Naive thymus-derived CD4-positive, alpha-beta T cell (primary cell): Measurements from ENCODE around the gene HOXA6. TPM values are rescaled to one million over a fixed set of nuclear protein-coding genes. Genes with fewer than 3 reads are reported as not detected.
A peak's percentile ranks its signal among the peaks of the same experiment; 100 is the strongest.

Source experiments
- ATAC-seq: fragments of 150-1000 bp; cut with Tn5 transposase; 2 replicates; pipeline ENCODE4 v1.10.0; 2021; ENCODE audit warnings: mild to moderate bottlenecking, moderate library complexity
- CTCF ChIA-PET: fragments of 350-600 bp; sonication (Branson Sonifier 250); formaldehyde crosslinking; loops from one replicate; lab custom pipeline; 2021; ENCODE audit warnings: antibody characterized with exemption; lab: Charles Lee
- POLR2A ChIA-PET: fragments of 350-600 bp; sonication (Branson Sonifier 250); formaldehyde crosslinking; loops from one replicate; lab custom pipeline; 2021; ENCODE audit warnings: antibody characterized with exemption, inconsistent platforms; lab: Charles Lee
- DNase-seq, 9 donors: peaks; one replicate each; pipeline versions ENCODE4 v3.0.0 to v3.0.0-alpha.2; 2020 to 2022; ENCODE audit warnings: mixed read lengths in 1 of 9
- H3K27ac ChIP-seq: one replicate; pipeline ENCODE4 v1.7.0; 2013; ENCODE audit warnings: mild to moderate bottlenecking, low read depth, low read length, moderate library complexity
- H3K27me3 ChIP-seq, 2 donors: one replicate each; pipeline ENCODE4 v1.7.0; 2013; ENCODE audit warnings: low read length in 2 of 2, mild to moderate bottlenecking in 2 of 2, moderate library complexity in 2 of 2; ENCODE audit not compliant: control insufficient read depth in 2 of 2, insufficient read depth in 2 of 2
- H3K36me3 ChIP-seq, 3 experiments: 1 replicate in 2 of 3; 2 replicates in 1 of 3; pipeline ENCODE4 v1.7.0; 2013; ENCODE audit warnings: low read length in 3 of 3, mild to moderate bottlenecking in 3 of 3, moderate library complexity in 1 of 3; ENCODE audit not compliant: insufficient read depth in 3 of 3, control insufficient read depth in 2 of 3
- H3K4me1 ChIP-seq, 2 donors: one replicate each; pipeline ENCODE4 v1.7.0; 2013; ENCODE audit warnings: low read length in 2 of 2, mild to moderate bottlenecking in 2 of 2, moderate library complexity in 1 of 2; ENCODE audit not compliant: control insufficient read depth in 2 of 2, insufficient read depth in 2 of 2
- H3K4me3 ChIP-seq: 2 replicates; pipeline ENCODE4 v1.7.0; 2013; ENCODE audit warnings: mild to moderate bottlenecking, low read length
- H3K9me3 ChIP-seq, 3 experiments: 1 replicate in 2 of 3; 2 replicates in 1 of 3; pipeline ENCODE4 v1.7.0; 2013; ENCODE audit warnings: low read length in 3 of 3; ENCODE audit not compliant: control insufficient read depth in 2 of 3
- H3K27ac Mint-ChIP-seq, 9 donors: one replicate each; pipeline ENCODE4 v1.8.0; 2020 to 2022; ENCODE audit warnings: mixed read lengths in 9 of 9, mild to moderate bottlenecking in 8 of 9, moderate library complexity in 5 of 9, inconsistent platforms in 2 of 9
- H3K27me3 Mint-ChIP-seq, 5 donors: one replicate each; pipeline ENCODE4 v1.8.0; 2021 to 2022; ENCODE audit warnings: mixed read lengths in 5 of 5, mild to moderate bottlenecking in 1 of 5
- H3K36me3 Mint-ChIP-seq, 5 donors: one replicate each; pipeline ENCODE4 v1.8.0; 2020 to 2022; ENCODE audit warnings: mixed read lengths in 5 of 5, mild to moderate bottlenecking in 3 of 5, inconsistent platforms in 1 of 5
- H3K4me1 Mint-ChIP-seq, 7 donors: one replicate each; pipeline ENCODE4 v1.8.0; 2020 to 2022; ENCODE audit warnings: mixed read lengths in 7 of 7, mild to moderate bottlenecking in 3 of 7, inconsistent platforms in 1 of 7
- H3K4me3 Mint-ChIP-seq, 10 donors: one replicate each; pipeline ENCODE4 v1.8.0; 2020 to 2022; ENCODE audit warnings: mild to moderate bottlenecking in 10 of 10, mixed read lengths in 10 of 10, moderate library complexity in 6 of 10, inconsistent platforms in 2 of 10
- H3K9me3 Mint-ChIP-seq, 11 donors: one replicate each; pipeline ENCODE4 v1.8.0; 2020 to 2022; ENCODE audit warnings: mixed read lengths in 11 of 11, mild to moderate bottlenecking in 4 of 11, inconsistent platforms in 1 of 11, moderate library complexity in 1 of 11
- intact Hi-C, 2 donors: fragments of 100-400 bp; cut with micrococcal nuclease; formaldehyde crosslinking; loops; one replicate each; pipeline ENCODE4 v1.15.1; 2023
- polyA plus RNA-seq, 2 donors: library from polyadenylated mRNA; unstranded; fragments of 300-500 nt; fragmentation: Illumina TruSeq; gene quantifications; one replicate each; pipeline ENCODE4 v1.2.3, GENCODE V29; 2021
- total RNA-seq, 6 experiments: library from RNA in 5 of 6; stranded (reverse) in 5 of 6; gene quantifications; 1 replicate in 5 of 6; 2 replicates in 1 of 6; pipeline ENCODE4 v1.2.3 and lab custom pipeline; 2021 to 2026

HOXA6 gene
- total and polyA plus RNA-seq, 7 experiments from 2014 or later, result 0.32 to 0.49 TPM; not detected in 5

DNA sequence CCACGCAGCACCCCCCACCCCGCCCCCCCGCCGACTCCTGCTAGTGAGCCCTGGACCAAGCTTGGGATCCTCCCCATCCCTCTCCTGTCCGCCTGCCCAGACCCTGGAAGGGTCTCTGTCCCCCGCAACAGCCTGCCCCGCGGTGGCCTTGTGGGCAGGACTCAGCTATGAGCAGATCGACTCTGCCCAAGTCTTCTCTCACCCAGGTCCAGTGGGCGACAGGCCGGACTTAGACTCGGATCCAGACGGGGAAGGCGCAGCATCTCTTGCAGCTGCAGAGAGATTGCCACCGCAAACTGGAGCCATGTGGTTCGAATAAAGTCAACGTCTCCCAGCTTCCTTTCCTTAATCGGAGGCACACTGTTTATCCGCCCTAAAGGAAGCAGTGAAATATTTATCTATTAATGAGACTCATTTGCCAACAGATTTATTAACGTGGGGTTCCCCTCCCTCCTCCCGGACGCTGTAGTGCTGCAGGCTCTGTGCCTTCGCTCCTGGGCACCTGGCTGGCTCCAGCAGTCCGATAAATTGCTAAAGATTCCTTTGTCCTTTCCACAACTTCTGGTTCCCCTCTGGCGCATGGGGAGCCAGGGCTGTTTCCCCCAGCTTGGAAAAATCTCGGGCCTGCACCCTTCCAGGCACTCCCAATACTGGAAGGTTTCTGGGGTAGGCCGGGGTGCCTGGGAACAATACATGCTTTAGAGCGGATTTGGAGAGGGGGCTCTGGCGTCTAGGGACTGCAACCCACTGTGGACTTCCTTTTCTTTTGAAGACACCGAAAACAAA, 9.5 kb upstream of the HOXA6 start:
- no peaks in the 10 kb centered on the region for H3K36me3 ChIP-seq
- peaks cover 57 to 72% of the 10 kb centered on the region in 2 donors for H3K27me3 ChIP-seq
- intact Hi-C loops, result loop anchor here in 1 of 2 donors (1.0 to 5.0 kb wide), 4 partner anchors 11 to 955 kb away; partner anchors contain the start of genes CBX3, HNRNPA2B1 and HOXA1
- peak overlapping the region in 8 of 9 donors; percentile 35 to 81 (median 62) for H3K27ac Mint-ChIP-seq
- H3K4me1 Mint-ChIP-seq, result peaks cover 23 to 66% (median 49%) of the 10 kb centered on the region in 7 donors
- H3K36me3 Mint-ChIP-seq, result peaks cover 0 to 3% (median 0%) of the 10 kb centered on the region in 5 donors
- peaks cover 64 to 91% (median 76%) of the 10 kb centered on the region in 5 donors for H3K27me3 Mint-ChIP-seq
- H3K27ac ChIP-seq, result no peak overlapping the region
- DNase-seq, result peak in 1 of 9 donors; percentile 18
- ATAC-seq, result no peak
- H3K4me1 ChIP-seq, result peaks cover 29 to 45% of the 10 kb centered on the region in 2 donors
- no peak overlapping the region for H3K4me3 ChIP-seq
- H3K4me3 Mint-ChIP-seq, result peak overlapping the region in 5 of 10 donors; percentile 9 to 63 (median 33)
- no peaks in the 10 kb centered on the region for H3K9me3 ChIP-seq
- ChIA-PET POLR2A (interaction anchor here (0.9 to 1.3 kb wide), 4 partner anchors 9 to 31 kb away, joined by 3 to 4 read pairs (median 3); partner anchors contain the start of gene HOXA6), CTCF (no interaction called here)
- H3K9me3 Mint-ChIP-seq, result peaks cover 0 to 7% (median 0%) of the 10 kb centered on the region in 11 donors

DNA sequence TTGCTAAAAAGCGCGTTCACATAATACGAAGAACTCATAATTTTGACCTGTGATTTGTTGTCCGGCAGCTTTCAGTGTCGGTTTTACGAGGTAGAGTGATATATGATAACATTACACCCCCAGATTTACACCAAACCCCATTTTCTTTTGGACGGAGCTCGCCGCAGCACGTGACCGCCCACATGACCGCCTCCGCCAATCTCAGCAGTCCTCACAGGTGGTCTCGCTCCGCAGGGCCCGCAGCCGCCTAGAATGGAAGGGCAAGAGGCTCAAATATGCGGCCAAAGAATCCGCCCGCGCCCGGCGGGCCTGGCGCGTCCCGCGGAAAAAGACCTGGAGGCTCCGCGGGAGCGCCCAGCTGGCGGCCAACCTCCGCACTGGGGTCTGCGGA, 8.9 kb upstream of the HOXA6 start, which contains the start of gene HOXA7:
Gene HOXA7 (minus strand): TSS at position 168 of the 391 bp plus-strand sequence. CDS start 130 bp downstream, at position 38.
- ATAC-seq (no peak), DNase-seq (no peak)
- peak within 1 kb of the TSS; percentile 33 to 92 (median 70) for H3K4me3 Mint-ChIP-seq
- H3K9me3 Mint-ChIP-seq, result peaks cover 0 to 7% (median 0%) of the 10 kb centered on the region in 11 donors
- intact Hi-C loops, result loop anchor here in 1 of 2 donors (2.0 to 5.0 kb wide), 3 partner anchors 16 to 954 kb away; partner anchors contain the start of genes CBX3, HNRNPA2B1 and HOXA1
- H3K36me3 ChIP-seq, result no peaks in the 10 kb centered on the region
- ChIA-PET POLR2A (interaction anchor here (0.9 to 1.3 kb wide), 2 partner anchors 16 to 32 kb away, joined by 3 read pairs; no protein-coding TSS in a partner anchor), CTCF (no interaction called here)
- no peaks in the 10 kb centered on the region for H3K9me3 ChIP-seq
- peaks cover 27 to 72% (median 55%) of the 10 kb centered on the region in 7 donors for H3K4me1 Mint-ChIP-seq
- H3K4me1 ChIP-seq, result peaks cover 34 to 51% of the 10 kb centered on the region in 2 donors
- H3K27me3 ChIP-seq, result peaks cover 63 to 78% of the 10 kb centered on the region in 2 donors
- peaks cover 67 to 91% (median 79%) of the 10 kb centered on the region in 5 donors for H3K27me3 Mint-ChIP-seq
- H3K27ac ChIP-seq, result no peak within 1 kb of the TSS
- H3K36me3 Mint-ChIP-seq, result peaks cover 0 to 3% (median 0%) of the 10 kb centered on the region in 5 donors
- H3K27ac Mint-ChIP-seq, result peak within 1 kb of the TSS in 8 of 9 donors; percentile 43 to 87 (median 82)
- no peak within 1 kb of the TSS for H3K4me3 ChIP-seq

GRCh38 chr7:27155816-27156507, 8.4 kb upstream of the HOXA6 start:
- H3K27me3 ChIP-seq, result peaks cover 66 to 83% of the 10 kb centered on the region in 2 donors
- H3K27ac ChIP-seq, result no peak overlapping the region
- ChIA-PET CTCF (interaction anchor here (1.5 kb wide), 1 partner anchor 24 kb away, joined by 3 read pairs; no protein-coding TSS in a partner anchor), POLR2A (interaction anchor here (0.9 to 1.3 kb wide), 2 partner anchors 17 to 32 kb away, joined by 3 read pairs; no protein-coding TSS in a partner anchor)
- peak in 2 of 9 donors; percentile 27 to 38 for DNase-seq
- H3K36me3 ChIP-seq, result no peaks in the 10 kb centered on the region
- H3K27me3 Mint-ChIP-seq, result peaks cover 72 to 93% (median 85%) of the 10 kb centered on the region in 5 donors
- H3K4me3 ChIP-seq, result no peak overlapping the region
- intact Hi-C loops, result loop anchor here in 1 of 2 donors (2.0 to 5.0 kb wide), 3 partner anchors 17 to 954 kb away; partner anchors contain the start of genes CBX3, HNRNPA2B1 and HOXA1
- no peak for ATAC-seq
- H3K4me3 Mint-ChIP-seq, result peak overlapping the region; percentile 23 to 92 (median 70)
- peak overlapping the region in 6 of 9 donors; percentile 28 to 87 (median 85) for H3K27ac Mint-ChIP-seq
- peaks cover 0 to 3% (median 0%) of the 10 kb centered on the region in 5 donors for H3K36me3 Mint-ChIP-seq
- H3K4me1 Mint-ChIP-seq, result peaks cover 28 to 74% (median 58%) of the 10 kb centered on the region in 7 donors
- no peaks in the 10 kb centered on the region for H3K9me3 ChIP-seq
- peaks cover 36 to 52% of the 10 kb centered on the region in 2 donors for H3K4me1 ChIP-seq
- H3K9me3 Mint-ChIP-seq, result peaks cover 0 to 7% (median 0%) of the 10 kb centered on the region in 11 donors

DNA sequence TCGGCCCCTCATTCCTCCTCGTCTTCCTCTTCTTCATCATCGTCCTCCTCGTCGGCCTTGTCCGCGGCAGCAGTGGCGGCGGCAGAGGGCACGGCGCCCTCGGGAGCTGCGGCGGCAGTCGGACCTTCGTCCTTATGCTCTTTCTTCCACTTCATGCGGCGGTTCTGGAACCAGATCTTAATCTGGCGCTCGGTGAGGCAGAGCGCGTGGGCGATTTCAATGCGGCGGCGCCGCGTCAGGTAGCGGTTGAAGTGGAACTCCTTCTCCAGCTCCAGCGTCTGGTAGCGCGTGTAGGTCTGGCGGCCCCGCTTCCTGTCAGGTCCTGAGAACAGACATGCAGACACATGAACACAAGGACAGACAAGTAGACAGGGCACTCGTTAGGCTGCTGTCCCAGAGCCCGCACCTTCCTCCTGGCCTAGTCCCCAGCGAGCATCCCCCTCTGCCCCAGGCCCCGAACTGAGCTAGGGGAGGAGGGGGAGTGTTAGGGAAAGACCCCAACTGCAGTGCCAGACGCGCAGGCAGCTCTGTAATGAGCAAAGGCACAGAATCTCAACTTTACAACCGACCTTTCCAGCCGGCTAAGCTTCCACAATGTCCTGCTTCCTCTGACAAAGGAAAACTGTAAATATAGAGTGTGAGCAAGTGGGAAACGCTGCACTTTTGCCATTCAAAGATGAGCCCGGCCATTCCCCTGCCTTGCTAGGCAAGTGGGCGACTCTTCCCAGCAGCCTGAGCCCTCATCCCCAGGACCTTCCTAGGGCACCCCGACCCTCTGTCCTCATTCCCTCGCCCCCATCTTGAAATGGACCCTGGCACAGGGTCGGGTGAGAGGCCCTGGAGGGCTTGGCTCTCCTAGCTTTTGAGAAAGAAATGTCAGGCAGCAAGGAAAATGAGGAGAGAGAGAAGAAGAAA, 7.6 kb upstream of the HOXA6 start:
- Histone ChIP-seq H3K4me3 (no peak overlapping the region), H3K36me3 (no peaks in the 10 kb centered on the region), H3K4me1 (peaks cover 42 to 55% of the 10 kb centered on the region in 2 donors), H3K9me3 (no peaks in the 10 kb centered on the region), H3K27me3 (peaks cover 70 to 90% of the 10 kb centered on the region in 2 donors), H3K27ac (no peak overlapping the region)
- ChIA-PET POLR2A (no interaction called here), CTCF (interaction anchor here (1.5 kb wide), 1 partner anchor 25 kb away, joined by 3 read pairs; no protein-coding TSS in a partner anchor)
- intact Hi-C loops, result loop anchor here (5.0 kb wide), 3 partner anchors 32 to 953 kb away; partner anchors contain the start of genes HOXA11 (in 2 of the 2), CBX3 (in 1 of the 2), HNRNPA2B1 (in 1 of the 2) and HOXA1 (in 1 of the 2)
- Mint-ChIP-seq H3K27me3 (peaks cover 78 to 96% (median 91%) of the 10 kb centered on the region in 5 donors), H3K4me3 (peak overlapping the region; percentile 23 to 92 (median 72)), H3K36me3 (peaks cover 0 to 3% (median 0%) of the 10 kb centered on the region in 5 donors), H3K9me3 (peaks cover 0 to 7% (median 0%) of the 10 kb centered on the region in 11 donors), H3K4me1 (peaks cover 25 to 78% (median 59%) of the 10 kb centered on the region in 7 donors), H3K27ac (peak overlapping the region in 5 of 9 donors; percentile 12 to 87 (median 86))
- peak in 2 of 9 donors; percentile 28 to 34 for DNase-seq
- no peak for ATAC-seq

DNA sequence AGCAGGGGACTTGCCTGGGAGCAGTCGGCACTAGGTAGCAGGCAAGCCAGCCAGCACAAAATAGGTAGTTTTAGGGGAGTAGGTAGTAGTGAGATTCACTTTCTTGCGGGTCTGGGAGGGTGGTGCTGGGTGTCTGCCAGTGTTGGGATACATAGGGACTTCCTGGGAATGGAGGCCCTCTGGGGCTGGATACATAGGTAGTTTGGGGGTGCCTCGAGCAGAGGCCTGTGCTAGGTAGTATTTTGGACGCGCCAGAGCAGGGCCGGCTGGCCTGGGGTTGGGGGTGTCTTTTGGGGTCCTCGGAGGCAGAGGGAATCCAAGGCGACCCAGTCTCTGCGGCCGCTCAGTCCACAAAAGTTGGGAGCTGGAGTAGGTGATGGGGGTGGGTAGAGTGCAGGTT, 6.8 kb upstream of the HOXA6 start:
- Histone ChIP-seq H3K4me1 (peaks cover 43 to 51% of the 10 kb centered on the region in 2 donors), H3K36me3 (no peaks in the 10 kb centered on the region), H3K27me3 (peaks cover 65 to 85% of the 10 kb centered on the region in 2 donors), H3K27ac (no peak overlapping the region), H3K4me3 (no peak overlapping the region), H3K9me3 (no peaks in the 10 kb centered on the region)
- Mint-ChIP-seq H3K9me3 (peaks cover 0 to 7% (median 0%) of the 10 kb centered on the region in 11 donors), H3K4me1 (peaks cover 24 to 71% (median 52%) of the 10 kb centered on the region in 7 donors), H3K27ac (peak overlapping the region in 4 of 9 donors; percentile 1 to 74 (median 32)), H3K4me3 (peak overlapping the region in 7 of 10 donors; percentile 23 to 92 (median 75)), H3K36me3 (peaks cover 0 to 3% (median 0%) of the 10 kb centered on the region in 5 donors), H3K27me3 (peaks cover 78 to 96% (median 91%) of the 10 kb centered on the region in 5 donors)
- POLR2A ChIA-PET, result interaction anchor here (1.2 kb wide), 1 partner anchor 18 kb away, joined by 4 read pairs; no protein-coding TSS in a partner anchor
- ATAC-seq (no peak), DNase-seq (no peak)
- CTCF ChIA-PET, result interaction anchor here (1.2 to 1.5 kb wide), 2 partner anchors 14 to 25 kb away, joined by 3 read pairs; no protein-coding TSS in a partner anchor
- intact Hi-C loops, result loop anchor here (5.0 kb wide), 1 partner anchor 33 kb away; the partner anchor contains the start of gene HOXA11 (in 2 of the 2)
